ENCODE data around the gene LARGE1.

DNA sequence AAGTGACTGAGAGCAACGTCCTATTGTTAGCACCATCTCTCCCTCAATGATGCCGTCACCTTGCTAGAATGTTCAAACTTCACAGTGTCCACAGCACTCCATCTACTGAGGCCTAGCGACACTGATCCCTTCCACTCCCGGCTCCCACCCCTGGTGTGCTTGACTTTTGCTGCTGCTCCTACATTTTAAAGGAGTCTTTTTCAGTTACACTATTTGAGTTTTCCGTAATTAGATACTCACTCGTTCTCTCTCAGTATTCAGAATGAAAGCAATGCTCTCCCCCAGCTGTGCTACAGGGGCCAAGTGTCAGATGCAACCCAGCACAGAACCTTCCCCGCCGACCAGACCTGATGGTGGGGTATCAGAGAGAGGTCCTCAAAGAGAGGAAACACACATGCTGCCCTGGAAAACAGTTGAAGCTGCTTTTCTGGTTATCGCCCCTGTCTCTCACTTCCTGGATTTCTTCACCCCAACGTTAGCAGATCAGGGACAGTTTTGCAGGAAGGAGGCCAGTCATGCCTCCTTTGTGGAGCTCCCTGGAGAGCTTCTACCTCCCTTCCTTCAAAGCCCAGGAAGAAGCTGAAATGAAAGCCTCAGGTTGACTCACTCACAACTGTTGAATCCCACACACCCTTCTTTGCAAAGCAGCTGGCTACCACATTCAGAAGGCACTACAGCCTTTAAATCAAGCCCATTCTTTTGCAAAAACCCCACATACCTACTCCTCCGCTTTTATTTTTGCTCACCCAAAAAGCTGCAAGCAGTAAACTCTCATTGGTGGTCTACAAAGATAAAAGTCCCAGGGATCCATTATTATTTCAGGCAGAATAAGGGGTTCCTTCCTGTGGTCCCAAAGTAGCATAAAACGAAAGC, 23.5 kb downstream of the LARGE1 start:
- TF ChIP-seq POLR2A (IDR thresholded peaks at IDR 0.05) = no peak
- TF ChIP-seq, protein P1, sequence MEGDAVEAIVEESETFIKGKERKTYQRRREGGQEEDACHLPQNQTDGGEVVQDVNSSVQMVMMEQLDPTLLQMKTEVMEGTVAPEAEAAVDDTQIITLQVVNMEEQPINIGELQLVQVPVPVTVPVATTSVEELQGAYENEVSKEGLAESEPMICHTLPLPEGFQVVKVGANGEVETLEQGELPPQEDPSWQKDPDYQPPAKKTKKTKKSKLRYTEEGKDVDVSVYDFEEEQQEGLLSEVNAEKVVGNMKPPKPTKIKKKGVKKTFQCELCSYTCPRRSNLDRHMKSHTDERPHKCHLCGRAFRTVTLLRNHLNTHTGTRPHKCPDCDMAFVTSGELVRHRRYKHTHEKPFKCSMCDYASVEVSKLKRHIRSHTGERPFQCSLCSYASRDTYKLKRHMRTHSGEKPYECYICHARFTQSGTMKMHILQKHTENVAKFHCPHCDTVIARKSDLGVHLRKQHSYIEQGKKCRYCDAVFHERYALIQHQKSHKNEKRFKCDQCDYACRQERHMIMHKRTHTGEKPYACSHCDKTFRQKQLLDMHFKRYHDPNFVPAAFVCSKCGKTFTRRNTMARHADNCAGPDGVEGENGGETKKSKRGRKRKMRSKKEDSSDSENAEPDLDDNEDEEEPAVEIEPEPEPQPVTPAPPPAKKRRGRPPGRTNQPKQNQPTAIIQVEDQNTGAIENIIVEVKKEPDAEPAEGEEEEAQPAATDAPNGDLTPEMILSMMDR (IDR thresholded peaks at IDR 0.05) = no peak

Measured in uterus (tissue), 2 donors.